Subcutaneous adipose tissue (tissue), 4 donors: ENCODE results near the gene TRNAU1AP. TPM values are rescaled to one million over a fixed set of nuclear protein-coding genes. Genes with fewer than 3 reads are reported as not detected.

Experiments
- total RNA-seq, 4 donors: library from RNA; depleted of rRNA; stranded (reverse); fragments of >200 nt; gene quantifications; one replicate each; pipeline ENCODE4 v1.1.0, GENCODE V29; 2016
- TF ChIP-seq, protein P1 (sequence below): fragments of 450-650 bp; IDR thresholded peaks from one replicate; pipeline ENCODE4 v1.5.1; 2016; ENCODE audit warnings: low read depth, mild to moderate bottlenecking, control low read depth, antibody characterized with exemption, moderate library complexity

Gene TRNAU1AP
- total RNA-seq, 4 donors from 2014 or later = 20.5 to 27.2 (median 26.5) TPM

DNA sequence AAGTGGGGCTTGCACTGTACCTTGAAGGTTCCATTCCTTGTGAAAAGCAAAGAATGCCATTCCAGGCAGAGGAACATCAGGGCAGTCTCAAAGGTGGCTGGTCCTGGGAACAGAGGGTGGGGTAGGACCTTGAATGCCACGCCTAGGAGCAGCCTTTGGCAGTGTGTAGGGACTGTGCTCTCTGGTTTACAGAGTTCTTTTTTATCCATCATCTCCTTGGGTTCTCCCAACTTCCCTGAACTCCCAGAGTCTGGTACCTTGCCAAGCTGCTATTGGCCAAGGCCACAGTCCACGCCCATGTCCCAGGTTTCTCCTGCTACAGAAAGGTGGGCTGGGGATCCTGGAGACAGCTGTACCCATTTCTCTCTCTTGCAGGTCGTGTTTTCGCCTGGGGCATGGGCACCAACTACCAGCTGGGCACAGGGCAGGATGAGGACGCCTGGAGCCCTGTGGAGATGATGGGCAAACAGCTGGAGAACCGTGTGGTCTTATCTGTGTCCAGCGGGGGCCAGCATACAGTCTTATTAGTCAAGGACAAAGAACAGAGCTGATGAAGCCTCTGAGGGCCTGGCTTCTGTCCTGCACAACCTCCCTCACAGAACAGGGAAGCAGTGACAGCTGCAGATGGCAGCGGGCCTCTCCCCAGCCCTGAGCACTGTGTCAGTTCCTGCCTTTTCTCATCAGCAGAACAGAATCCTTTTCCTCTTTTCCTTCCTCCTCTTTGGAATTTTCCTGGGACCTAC lies 15.3 kb upstream of the TRNAU1AP start:
- TF ChIP-seq, protein P1, sequence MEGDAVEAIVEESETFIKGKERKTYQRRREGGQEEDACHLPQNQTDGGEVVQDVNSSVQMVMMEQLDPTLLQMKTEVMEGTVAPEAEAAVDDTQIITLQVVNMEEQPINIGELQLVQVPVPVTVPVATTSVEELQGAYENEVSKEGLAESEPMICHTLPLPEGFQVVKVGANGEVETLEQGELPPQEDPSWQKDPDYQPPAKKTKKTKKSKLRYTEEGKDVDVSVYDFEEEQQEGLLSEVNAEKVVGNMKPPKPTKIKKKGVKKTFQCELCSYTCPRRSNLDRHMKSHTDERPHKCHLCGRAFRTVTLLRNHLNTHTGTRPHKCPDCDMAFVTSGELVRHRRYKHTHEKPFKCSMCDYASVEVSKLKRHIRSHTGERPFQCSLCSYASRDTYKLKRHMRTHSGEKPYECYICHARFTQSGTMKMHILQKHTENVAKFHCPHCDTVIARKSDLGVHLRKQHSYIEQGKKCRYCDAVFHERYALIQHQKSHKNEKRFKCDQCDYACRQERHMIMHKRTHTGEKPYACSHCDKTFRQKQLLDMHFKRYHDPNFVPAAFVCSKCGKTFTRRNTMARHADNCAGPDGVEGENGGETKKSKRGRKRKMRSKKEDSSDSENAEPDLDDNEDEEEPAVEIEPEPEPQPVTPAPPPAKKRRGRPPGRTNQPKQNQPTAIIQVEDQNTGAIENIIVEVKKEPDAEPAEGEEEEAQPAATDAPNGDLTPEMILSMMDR = no peak

DNA sequence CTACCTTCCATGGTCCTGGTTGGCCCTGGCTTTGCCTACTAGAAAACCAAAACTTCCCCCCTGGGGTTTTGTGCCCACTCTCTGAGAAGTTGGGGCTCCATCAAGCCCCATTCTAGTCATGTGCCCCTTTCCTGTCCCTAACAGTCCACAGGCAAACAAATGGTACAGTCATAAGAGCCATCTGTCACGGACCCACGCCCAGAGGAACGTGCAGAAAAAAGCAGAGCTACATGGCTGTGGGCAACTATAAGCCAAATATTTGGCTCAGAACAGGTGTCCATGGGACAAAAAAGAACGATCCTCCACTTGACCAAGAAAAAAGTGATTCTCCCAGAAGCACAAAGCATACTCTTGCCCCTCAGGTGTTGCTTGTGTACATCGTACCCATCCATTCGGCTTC lies 14.6 kb upstream of the TRNAU1AP start:
- TF ChIP-seq, protein P1 = no peak

DNA sequence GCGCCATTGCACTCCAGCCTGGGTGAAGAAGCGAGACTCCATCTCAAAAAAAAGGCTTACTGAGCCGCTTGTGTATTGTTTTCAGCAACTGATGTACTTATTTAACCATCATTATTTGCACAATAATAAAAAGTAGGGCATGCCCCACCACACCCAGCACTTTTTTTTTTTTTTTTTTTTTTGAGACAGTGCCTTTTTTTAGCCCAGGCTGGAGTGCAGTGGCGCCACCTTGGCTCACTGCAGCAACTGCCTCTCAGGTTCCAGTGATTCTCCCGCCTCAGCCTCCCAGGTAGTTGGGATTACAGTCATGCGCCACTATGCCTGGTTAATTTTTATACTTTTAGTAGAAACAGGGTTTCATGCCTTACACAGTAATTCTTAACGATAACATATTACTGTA lies 12.2 kb upstream of the TRNAU1AP start:
- TF ChIP-seq, protein P1 = no peak

DNA sequence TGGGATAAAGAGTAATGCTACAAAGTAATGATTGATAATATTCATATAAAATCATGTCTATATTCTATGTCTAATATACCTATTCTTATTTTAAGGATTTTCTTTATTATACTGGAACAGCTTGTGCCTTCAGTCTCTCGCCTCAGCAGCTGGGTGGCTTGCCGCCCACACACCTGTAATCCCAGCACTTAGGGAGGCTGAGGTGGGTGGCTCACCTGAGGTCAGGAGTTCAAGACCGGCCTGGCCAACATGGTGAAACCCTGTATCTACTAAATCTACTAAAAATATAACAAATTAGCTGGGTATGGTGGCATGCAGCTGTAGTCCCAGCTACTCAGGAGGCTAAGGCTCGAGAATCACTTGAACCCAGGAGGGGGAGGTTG lies 7.6 kb upstream of the TRNAU1AP start:
- TF ChIP-seq, protein P1 = no peak

DNA sequence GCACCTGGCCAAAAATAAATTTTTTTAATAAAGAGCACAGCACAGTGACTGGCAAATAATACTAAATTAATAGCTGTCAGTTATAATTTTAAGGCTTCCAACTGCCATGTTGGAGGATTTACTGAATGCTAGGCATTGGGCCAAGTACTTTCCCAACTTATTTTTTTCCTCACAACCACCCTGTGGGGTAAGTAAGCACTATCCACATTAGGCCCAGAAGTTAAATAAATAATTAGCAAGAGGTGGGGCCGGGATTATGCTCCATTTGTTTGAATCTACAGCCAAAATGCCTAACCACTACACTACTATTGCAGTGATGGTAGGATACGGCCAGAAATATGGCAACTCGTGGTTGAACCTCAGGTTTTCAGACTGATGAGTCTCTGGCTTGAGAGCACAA lies 4.6 kb upstream of the TRNAU1AP start:
- TF ChIP-seq, protein P1 = no peak

DNA sequence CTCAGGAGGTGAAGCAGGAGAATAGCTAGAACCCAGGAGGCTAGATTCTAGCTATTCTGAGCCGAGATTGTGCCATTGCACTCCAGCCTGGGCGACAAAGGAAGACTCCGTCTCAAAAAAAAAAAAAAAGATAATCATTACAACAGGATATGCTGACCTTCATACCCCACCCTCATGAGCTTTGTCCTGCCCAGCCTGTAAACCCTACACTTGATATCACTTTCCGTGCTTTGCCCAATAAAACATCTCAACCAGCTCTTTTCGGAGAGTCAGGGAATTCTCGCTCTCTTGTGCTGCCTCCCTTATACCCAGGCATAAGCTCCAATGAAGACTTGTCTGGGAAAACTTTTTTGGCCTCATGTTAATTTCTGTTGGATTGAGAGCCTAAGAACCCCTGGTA lies 1.5 kb upstream of the TRNAU1AP start:
- TF ChIP-seq, protein P1 = no peak

DNA sequence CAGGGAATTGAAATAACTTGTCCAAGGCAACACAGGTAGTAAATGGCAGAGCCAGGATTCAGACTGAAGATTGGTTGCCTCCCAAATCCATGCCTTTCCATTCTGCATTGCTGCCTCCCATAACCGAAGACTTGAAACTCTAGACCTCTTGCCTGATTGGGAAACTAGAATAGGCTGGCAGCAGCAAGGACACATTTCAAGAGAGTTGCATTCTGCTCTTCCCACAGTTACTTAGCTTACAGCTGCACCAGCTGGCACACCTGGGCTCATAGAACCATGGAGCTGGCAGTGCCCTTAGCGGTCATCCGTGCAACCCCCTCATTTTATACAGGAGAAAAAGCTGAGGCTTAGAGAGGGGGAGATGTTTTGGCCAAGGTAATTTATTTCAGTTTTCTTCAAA lies 8.0 kb downstream of the TRNAU1AP start:
- TF ChIP-seq, protein P1 = no peak
